ENCODE results near the gene COMMD3.

DNA sequence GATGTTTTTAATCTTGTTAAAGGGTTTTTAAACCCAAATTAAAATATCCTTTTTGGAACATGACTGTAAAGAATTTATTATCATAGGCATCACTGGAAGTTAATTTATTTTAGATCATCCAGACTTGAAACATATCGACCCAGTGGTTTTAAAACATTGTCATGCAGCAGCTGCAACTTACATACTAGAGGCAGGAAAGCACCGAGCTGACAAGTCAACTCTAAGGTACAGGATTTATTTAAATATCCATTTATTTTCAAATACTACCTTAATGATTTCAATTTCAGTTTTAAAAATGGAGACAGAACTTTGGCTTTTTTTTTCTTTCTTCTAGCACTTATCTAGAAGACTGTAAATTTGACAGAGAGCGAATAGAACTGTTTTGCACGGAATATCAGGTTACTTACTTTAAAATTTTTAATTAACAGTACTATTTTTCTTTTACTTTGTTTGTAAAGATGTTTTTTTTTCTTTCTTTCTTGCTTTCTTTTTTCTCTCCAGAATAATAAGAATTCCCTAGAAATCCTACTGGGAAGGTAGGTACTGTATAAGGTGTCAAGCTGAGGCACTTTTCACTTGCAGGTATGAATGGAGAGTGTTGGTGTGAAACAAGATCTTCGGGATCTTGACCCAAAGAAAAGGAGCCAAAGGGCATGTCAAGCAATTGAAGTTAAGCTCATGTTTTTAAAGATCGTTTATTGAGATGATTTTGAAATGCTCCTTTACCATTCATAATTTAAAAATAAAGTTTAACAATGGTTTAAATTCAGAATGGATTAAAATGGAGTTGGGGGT is 1.8 kb downstream of the COMMD3 start:
- TF ChIP-seq ZNF317 (CRISPR knock-in tag; IDR thresholded peaks at IDR 0.05; ENCODE audit: borderline replicate concordance, low read depth) (no peak), USF2 (CRISPR knock-in tag; IDR thresholded peaks at IDR 0.05) (no peak), NR1H2 (CRISPR knock-in tag; IDR thresholded peaks at IDR 0.05) (no peak), CBFB (CRISPR knock-in tag; IDR thresholded peaks at IDR 0.05; ENCODE audit: low read depth) (no peak)
- TF ChIP-seq, protein P1, sequence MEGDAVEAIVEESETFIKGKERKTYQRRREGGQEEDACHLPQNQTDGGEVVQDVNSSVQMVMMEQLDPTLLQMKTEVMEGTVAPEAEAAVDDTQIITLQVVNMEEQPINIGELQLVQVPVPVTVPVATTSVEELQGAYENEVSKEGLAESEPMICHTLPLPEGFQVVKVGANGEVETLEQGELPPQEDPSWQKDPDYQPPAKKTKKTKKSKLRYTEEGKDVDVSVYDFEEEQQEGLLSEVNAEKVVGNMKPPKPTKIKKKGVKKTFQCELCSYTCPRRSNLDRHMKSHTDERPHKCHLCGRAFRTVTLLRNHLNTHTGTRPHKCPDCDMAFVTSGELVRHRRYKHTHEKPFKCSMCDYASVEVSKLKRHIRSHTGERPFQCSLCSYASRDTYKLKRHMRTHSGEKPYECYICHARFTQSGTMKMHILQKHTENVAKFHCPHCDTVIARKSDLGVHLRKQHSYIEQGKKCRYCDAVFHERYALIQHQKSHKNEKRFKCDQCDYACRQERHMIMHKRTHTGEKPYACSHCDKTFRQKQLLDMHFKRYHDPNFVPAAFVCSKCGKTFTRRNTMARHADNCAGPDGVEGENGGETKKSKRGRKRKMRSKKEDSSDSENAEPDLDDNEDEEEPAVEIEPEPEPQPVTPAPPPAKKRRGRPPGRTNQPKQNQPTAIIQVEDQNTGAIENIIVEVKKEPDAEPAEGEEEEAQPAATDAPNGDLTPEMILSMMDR (IDR thresholded peaks at IDR 0.05), result no peak
- TF ChIP-seq, protein P2, sequence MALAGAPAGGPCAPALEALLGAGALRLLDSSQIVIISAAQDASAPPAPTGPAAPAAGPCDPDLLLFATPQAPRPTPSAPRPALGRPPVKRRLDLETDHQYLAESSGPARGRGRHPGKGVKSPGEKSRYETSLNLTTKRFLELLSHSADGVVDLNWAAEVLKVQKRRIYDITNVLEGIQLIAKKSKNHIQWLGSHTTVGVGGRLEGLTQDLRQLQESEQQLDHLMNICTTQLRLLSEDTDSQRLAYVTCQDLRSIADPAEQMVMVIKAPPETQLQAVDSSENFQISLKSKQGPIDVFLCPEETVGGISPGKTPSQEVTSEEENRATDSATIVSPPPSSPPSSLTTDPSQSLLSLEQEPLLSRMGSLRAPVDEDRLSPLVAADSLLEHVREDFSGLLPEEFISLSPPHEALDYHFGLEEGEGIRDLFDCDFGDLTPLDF (CRISPR knock-in tag; IDR thresholded peaks at IDR 0.05), result no peak
- TF ChIP-seq, protein P3, sequence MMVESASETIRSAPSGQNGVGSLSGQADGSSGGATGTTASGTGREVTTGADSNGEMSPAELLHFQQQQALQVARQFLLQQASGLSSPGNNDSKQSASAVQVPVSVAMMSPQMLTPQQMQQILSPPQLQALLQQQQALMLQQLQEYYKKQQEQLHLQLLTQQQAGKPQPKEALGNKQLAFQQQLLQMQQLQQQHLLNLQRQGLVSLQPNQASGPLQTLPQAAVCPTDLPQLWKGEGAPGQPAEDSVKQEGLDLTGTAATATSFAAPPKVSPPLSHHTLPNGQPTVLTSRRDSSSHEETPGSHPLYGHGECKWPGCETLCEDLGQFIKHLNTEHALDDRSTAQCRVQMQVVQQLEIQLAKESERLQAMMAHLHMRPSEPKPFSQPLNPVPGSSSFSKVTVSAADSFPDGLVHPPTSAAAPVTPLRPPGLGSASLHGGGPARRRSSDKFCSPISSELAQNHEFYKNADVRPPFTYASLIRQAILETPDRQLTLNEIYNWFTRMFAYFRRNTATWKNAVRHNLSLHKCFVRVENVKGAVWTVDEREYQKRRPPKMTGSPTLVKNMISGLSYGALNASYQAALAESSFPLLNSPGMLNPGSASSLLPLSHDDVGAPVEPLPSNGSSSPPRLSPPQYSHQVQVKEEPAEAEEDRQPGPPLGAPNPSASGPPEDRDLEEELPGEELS (CRISPR knock-in tag; IDR thresholded peaks at IDR 0.05), result no peak
